A673 (cell line): ENCODE results near the gene TMEM170A. TPM values are rescaled to one million over a fixed set of nuclear protein-coding genes. Genes with fewer than 3 reads are reported as not detected.
A peak's percentile ranks its signal among the peaks of the same experiment; 100 is the strongest.

Source experiments
- BruUV-seq: library from RNA; stranded (reverse); fragments of 400-500 nt; replicated peaks from 2 replicates; lab custom pipeline; 2021; lab: Mats Ljungman, UMichigan
- CTCF ChIA-PET: fragments of 300-600 bp; sonication (Branson Sonifier 250); formaldehyde crosslinking; loops from one replicate; lab custom pipeline; 2022; ENCODE audit warnings: antibody characterized with exemption; lab: Charles Lee
- POLR2A ChIA-PET: fragments of 300-600 bp; sonication (Branson Sonifier 250); formaldehyde crosslinking; loops from one replicate; lab custom pipeline; 2022; ENCODE audit warnings: antibody characterized with exemption; ENCODE audit not compliant: low non-redundant PET; lab: Charles Lee
- DNase-seq: peaks from one replicate; pipeline ENCODE4 v3.0.0-alpha.2; 2015; ENCODE audit warnings: low spot score
- H3K27ac ChIP-seq: fragments of 200-600 bp; sonication (generic); 2 replicates; pipeline ENCODE4 v1.5.1; 2016; ENCODE audit warnings: mixed run types, low read depth, mild to moderate bottlenecking, mixed read lengths, antibody characterized with exemption, low read length; ENCODE audit not compliant: poor library complexity, severe bottlenecking
- H3K27me3 ChIP-seq: fragments of 200-600 bp; sonication (generic); replicated peaks from 2 replicates; pipeline ENCODE4 v1.6.1; 2017; ENCODE audit warnings: mixed run types, low read depth, mild to moderate bottlenecking, mixed read lengths, antibody characterized with exemption, low read length; ENCODE audit not compliant: insufficient read depth, poor library complexity
- H3K36me3 ChIP-seq: fragments of 200-600 bp; sonication (generic); 2 replicates; pipeline ENCODE4 v1.6.1; 2016; ENCODE audit warnings: mixed run types, mild to moderate bottlenecking, mixed read lengths, antibody characterized with exemption, low read length; ENCODE audit not compliant: insufficient read depth, poor library complexity, severe bottlenecking
- H3K4me1 ChIP-seq: fragments of 200-600 bp; sonication (generic); 2 replicates; pipeline ENCODE4 v1.6.1; 2017; ENCODE audit warnings: mixed run types, mild to moderate bottlenecking, mixed read lengths, antibody characterized with exemption, low read length; ENCODE audit not compliant: insufficient read depth, poor library complexity, severe bottlenecking
- H3K4me3 ChIP-seq: fragments of 200-600 bp; sonication (generic); 2 replicates; pipeline ENCODE4 v1.5.1; 2016; ENCODE audit warnings: low read depth, mixed run types, mild to moderate bottlenecking, mixed read lengths, low read length; ENCODE audit not compliant: poor library complexity, severe bottlenecking
- H3K9me3 ChIP-seq: fragments of 200-600 bp; sonication (generic); 2 replicates; pipeline ENCODE4 v1.6.1; 2016; ENCODE audit warnings: mixed run types, low read depth, mild to moderate bottlenecking, mixed read lengths, antibody characterized with exemption, low read length; ENCODE audit not compliant: poor library complexity, severe bottlenecking
- CTCF ChIP-seq: fragments of 300-800, 200-600 bp; sonication (generic); conservative IDR thresholded peaks from 2 replicates; pipeline ENCODE4 v1.5.1; 2017; ENCODE audit warnings: low read depth, mild to moderate bottlenecking, antibody characterized with exemption, low read length, moderate library complexity, mixed read lengths
- EZH2 ChIP-seq: fragments of 200-600 bp; sonication (generic); IDR thresholded peaks from 2 replicates; pipeline ENCODE4 v1.6.1; 2017; ENCODE audit warnings: borderline replicate concordance, low read depth, mild to moderate bottlenecking, mixed read lengths, antibody characterized with exemption, low read length; ENCODE audit not compliant: poor library complexity, severe bottlenecking
- intact Hi-C: fragments of 100-400 bp; cut with micrococcal nuclease; formaldehyde crosslinking; loops from one replicate; pipeline ENCODE4 v1.10.0; 2022; ENCODE audit not compliant: unreplicated experiment
- total RNA-seq: library from RNA; stranded (reverse); gene quantifications from 2 replicates; pipeline ENCODE4 v1.2.3, GENCODE V29; 2021

TMEM170A gene
- total RNA-seq, 1 experiment from 2014 or later, result 25.9 TPM

GRCh38 chr16:75402821-75403475 lies 61.5 kb downstream of the TMEM170A start:
- DNase-seq, result peak; percentile 65
- TF ChIP-seq EZH2, result no peak
- TF ChIP-seq CTCF, result peak; percentile 81
- no peak overlapping the region for H3K27ac ChIP-seq
- peaks cover 9% of the 10 kb centered on the region for H3K4me1 ChIP-seq
- POLR2A ChIA-PET, result no interaction called here
- CTCF ChIA-PET, result interaction anchor here (1.1 to 1.7 kb wide), 2 partner anchors 169 to 204 kb away, joined by 6 to 7 read pairs; no protein-coding TSS in a partner anchor
- intact Hi-C loops, result loop anchor here (1.0 to 10.0 kb wide), 3 partner anchors 171 to 362 kb away; no protein-coding TSS in a partner anchor
- BruUV-seq, result no TSS peak
- no peaks in the 10 kb centered on the region for H3K27me3 ChIP-seq
- no peaks in the 10 kb centered on the region for H3K36me3 ChIP-seq
- H3K9me3 ChIP-seq, result no peaks in the 10 kb centered on the region
- H3K4me3 ChIP-seq, result no peak overlapping the region

GRCh38 chr16:75402159-75402820 lies 62.2 kb downstream of the TMEM170A start:
- no peak overlapping the region for H3K27ac ChIP-seq
- no peaks in the 10 kb centered on the region for H3K9me3 ChIP-seq
- ChIA-PET POLR2A (no interaction called here), CTCF (interaction anchor here (1.1 to 1.7 kb wide), 2 partner anchors 168 to 203 kb away, joined by 6 to 7 read pairs; no protein-coding TSS in a partner anchor)
- H3K4me3 ChIP-seq, result no peak overlapping the region
- no TSS peak for BruUV-seq
- H3K36me3 ChIP-seq, result no peaks in the 10 kb centered on the region
- DNase-seq, result peak; percentile 22
- TF ChIP-seq CTCF, result no peak
- TF ChIP-seq EZH2, result no peak
- intact Hi-C loops, result loop anchor here (5.0 to 10.0 kb wide), 2 partner anchors 170 to 363 kb away; no protein-coding TSS in a partner anchor
- no peaks in the 10 kb centered on the region for H3K27me3 ChIP-seq
- H3K4me1 ChIP-seq, result peaks cover 9% of the 10 kb centered on the region

GRCh38 chr16:75401691-75402090 lies 62.8 kb downstream of the TMEM170A start:
- CTCF ChIA-PET, result interaction anchor here (0.6 to 1.7 kb wide), 3 partner anchors 30 to 203 kb away, joined by 6 to 7 read pairs (median 6); no protein-coding TSS in a partner anchor

More at GRCh38 chr16:75401691-75402090, 62.8 kb downstream of the TMEM170A start:
- Histone ChIP-seq H3K27ac (no peak overlapping the region), H3K27me3 (no peaks in the 10 kb centered on the region), H3K4me1 (peaks cover 9% of the 10 kb centered on the region), H3K36me3 (no peaks in the 10 kb centered on the region), H3K9me3 (no peaks in the 10 kb centered on the region), H3K4me3 (no peak overlapping the region)
- no peak for DNase-seq
- BruUV-seq, result no TSS peak
- TF ChIP-seq CTCF (no peak), EZH2 (no peak)
- POLR2A ChIA-PET, result no interaction called here
- intact Hi-C loops, result loop anchor here (5.0 to 10.0 kb wide), 2 partner anchors 169 to 363 kb away; no protein-coding TSS in a partner anchor
